ENCODE data around the gene FTCD.
"Not testable (repeated sequence)": the region's sequence is repeated elsewhere in the genome, so short reads cannot be mapped to it uniquely, and the experiment has no call there.

Gene FTCD

DNA sequence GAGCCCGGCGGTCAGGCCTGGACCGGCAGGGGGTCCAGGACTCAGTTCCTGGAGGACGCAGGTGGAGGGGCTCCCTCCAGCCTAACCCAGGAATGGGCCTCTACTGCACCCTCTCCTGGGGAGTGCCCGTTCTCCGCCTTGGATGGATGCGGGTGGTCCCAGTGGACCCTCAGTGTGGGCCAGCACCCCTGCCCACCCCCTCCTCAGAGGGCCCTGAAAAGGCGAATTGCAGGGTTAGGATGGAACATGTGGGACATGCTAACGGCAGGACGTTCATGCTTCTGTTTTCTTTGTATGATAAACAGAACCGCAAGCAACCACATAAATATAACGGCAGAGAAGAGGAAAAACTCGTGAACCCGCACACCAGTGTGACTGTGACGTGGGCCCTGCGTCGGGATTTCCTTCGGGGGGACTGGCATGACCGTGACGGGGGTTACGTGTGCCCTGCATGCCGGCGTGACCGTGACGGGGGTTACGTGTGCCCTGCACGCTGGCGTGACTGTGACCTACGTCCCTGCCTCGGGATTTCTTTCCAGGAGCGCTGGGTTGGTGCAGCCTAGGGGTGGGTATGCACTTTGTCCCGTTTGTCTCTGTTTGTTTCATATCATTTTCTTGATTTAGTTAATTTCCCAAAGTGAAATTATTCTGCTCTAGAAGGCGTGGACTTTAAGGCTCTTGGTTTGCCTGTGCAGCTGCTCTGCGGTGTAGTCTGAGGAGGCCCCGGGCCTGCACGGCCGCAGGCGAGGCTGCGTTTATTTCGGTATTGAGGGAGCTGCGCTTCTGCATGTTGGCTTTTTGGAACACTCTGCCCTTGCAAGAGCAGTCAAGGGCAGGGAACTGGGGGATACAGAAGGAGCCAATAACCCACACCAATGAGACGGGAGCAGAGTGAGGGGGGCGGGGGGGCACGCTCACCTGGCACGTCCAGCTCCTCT, 3.1 kb downstream of the FTCD start:
- DNase-seq = no peak

- no peak for DNase-seq
These were observed 4.0 kb downstream of the FTCD start for GRCh38 chr21:46151261-46151988.

DNA sequence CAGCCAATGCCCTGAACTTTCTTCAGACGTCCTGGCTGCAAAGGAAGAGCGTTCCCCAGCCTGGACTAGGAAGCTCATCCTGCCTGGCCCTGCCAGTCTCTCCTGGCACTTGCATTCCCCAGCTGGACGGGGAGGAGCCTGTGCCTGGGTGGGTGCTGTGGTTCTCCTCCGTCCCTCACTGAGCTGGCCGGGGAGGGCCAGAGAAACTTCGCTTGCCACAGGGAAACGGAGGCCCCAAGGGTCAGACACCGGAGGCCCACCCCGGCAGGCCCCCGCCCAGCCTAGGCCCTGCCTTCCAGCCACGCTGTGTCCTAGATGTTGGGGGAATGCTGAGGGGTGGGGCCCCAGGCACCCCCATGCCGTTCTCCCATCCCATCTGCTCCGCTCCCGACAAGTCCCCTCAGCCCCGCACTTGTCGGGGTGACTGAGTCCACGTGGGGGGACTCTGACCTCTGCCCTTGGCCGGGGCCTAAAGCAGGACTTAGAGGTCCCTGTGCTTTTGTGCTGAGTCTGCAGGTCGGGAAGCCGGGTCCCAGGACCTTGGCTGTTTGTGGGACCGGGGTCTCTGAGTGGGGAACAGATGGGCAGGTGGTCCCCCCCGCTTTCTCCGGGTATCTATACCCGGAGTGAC, 4.8 kb downstream of the FTCD start:
- no peak for DNase-seq

DNA sequence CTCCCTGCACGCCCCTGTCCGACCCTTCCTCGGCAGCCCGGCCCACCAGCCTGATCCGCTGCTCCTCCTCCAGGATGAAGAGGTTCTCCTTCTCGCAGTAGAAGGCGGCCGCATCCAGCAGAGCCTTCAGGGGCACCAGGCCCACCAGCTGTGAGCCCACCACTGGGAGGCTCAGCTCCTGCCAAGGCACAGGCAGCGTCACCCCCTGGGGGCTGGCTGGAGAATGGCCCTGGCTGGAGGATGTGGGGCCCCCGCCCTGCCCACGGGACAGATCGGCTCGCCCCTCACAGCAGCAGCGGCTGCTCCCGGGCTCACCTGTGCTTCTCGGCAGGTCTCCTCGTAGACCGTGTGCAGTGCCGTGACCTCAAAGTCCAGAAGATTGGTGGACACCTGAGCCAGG, 5.3 kb downstream of the FTCD start:
- DNase-seq = no peak

- DNase-seq = no peak
These were observed 6.0 kb downstream of the FTCD start for GRCh38 chr21:46149205-46149901.

GRCh38 chr21:46148106-46148505, 7.3 kb downstream of the FTCD start:
- no peak for DNase-seq

GRCh38 chr21:46147429-46147828, 8.0 kb downstream of the FTCD start:
- peak; percentile 57 for DNase-seq

DNA sequence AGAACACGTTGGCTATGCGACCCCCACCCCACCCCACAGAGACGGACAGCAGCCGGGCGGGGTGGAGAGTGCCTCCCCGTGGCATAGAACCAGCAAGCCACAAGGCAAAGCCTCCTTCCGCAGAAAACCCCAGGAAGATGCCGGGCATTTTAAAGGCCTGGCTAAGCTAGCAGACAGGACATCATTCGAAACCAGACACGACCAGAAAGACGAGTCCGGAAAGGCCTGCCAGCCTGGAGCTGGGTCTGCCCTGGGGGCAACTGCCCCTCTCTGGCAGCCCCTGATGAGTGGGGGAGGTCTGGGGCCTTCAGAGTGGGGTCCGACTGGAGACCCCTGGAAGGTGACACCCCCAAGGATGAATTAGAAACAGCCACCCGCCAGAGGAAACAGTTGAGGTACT, 8.5 kb downstream of the FTCD start:
- no peak for DNase-seq

DNA sequence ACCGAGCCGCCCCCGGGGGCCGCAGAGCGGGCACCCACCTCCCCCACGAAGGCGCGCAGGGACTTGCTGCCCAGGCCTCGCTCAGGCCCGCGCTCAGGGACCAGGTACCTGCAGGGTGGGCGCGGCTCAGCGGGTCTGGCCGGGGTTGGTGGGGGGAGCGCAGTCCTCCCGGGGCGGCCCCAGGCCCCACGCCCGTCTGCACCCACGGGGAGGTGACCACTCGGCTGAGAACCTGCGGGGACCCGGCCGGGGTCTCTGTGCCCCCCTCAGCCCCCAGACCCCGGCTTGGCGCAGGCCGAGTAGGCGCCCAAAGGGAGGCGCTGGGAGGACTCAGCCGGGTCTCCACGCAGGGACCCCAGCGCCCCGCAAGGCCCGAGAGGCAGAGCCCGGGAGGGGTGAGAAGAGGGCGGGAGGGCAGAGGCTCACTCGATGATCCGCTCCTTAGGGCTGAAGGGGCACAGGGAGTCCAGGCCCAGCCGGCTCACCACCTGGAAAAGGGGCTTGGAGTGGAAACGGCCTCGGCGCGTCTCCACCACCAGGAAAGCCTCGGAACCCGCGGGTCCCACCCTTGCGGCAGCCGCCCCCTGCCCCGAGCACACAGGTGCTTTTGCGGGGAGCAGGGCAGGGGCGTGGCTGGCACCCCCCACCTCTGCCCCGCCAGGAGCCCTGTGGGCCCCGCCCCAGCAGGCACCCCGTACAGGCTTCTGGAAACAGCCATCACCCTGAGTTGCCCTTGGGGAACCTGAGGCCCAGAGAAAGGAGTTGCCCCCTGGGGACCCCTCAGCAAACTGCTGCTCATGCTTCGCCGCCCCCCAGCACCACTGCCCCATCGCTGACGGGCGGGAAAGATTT, 9.3 kb downstream of the FTCD start:
- DNase-seq = no peak

DNA sequence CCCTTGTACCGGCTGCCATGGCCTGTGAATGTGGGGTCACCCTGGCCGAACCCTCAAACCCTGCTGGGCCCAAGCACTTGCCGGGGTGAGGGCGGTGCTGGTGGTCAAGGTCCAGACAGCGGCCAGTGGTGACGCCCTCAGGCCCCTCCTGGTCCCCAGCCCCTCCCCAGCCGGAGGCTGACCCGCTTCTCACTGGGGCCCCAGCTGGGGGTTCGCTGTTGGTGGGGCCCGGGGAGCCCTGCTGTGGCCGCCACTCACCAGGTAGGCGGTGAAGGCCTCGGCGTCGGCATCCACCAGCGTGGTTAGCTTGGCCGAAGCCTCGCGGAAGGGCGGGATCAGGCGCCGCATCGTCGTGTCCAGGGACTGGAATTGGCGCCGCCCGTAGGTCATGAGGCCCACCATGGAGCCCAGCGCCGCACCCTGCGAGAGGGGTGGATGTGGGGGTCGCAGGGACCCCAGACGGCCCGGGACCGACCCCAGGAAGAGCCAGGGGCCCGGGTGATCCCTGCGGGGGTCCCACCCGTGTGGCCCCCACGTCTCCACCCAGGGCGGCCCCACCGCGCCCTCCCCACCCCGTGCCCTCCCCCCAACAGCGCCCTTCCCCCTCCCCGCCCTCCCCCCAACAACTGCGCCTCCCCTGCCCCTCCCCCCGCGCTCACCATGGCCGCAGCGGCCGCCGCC, 10.1 kb downstream of the FTCD start:
- DNase-seq = no peak

- no peak for DNase-seq
These were observed 10.8 kb downstream of the FTCD start for GRCh38 chr21:46144464-46145070.

GRCh38 chr21:46142582-46143473, 12.6 kb downstream of the FTCD start:
- DNase-seq = peak; percentile 14

DNA sequence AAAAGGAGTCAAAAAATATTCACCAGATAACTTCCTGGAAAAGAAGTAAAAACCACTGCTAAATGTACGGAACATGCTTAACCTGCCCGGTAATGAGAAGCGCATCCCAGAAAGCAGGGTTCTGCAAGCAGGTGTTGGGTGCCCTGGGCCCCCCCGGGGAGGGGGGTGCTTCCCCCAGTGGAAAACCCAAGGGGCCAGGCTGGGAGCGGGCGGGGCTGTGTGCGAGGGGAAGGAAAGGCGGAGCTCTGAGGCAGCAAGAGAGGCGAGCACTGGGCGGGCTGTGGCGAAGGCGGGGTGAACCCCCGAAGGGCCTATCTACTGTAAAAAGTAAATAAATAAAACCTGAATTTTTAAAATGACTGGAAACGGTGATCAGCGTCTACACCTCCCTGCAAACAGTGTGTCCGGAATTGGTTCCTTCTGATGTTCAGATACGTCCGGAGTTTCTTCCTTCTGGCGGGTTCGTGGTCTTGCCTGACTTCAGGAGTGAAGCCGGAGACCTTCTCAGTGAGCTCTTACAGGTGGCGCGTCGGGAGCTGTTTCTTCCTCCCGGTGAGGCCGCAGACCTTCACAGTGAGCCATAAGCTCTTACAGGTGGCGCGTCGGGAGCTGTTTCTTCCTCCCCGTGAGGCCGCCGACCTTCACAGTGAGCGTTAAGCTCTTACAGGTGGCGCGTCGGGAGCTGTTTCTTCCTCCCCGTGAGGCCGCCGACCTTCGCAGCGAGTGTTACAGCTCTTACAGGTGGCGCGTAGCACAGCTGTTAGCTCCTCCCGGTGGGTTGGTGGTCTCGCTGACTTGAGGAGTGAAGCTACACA, 13.4 kb downstream of the FTCD start:
- no peak for DNase-seq

DNA sequence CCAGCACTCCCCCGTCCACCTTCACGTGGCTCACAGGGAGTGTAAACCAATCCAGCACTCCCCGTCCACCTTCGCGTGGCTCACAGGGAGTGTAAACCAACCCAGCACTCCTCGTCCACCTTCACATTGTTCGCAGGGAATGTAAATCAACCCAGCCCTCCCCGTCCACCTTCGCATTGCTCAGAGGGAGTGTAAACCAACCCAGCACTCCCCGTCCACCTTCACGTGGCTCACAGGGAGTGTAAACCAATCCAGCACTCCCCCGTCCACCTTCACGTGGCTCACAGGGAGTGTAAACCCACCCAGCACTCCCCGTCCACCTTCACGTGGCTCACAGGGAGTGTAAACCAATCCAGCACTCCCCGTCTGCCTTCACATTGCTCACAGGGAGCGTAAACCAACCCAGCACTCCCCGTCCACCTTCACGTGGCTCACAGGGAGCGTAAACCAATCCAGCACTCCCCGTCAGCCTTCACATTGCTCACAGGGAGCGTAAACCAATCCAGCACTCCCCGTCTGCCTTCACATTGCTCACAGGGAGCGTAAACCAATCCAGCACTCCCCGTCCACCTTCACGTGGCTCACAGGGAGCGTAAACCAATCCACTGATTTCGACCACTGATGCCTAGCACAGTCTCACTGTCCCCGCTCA, 14.9 kb downstream of the FTCD start:
- not testable (repeated sequence) for DNase-seq

DNA sequence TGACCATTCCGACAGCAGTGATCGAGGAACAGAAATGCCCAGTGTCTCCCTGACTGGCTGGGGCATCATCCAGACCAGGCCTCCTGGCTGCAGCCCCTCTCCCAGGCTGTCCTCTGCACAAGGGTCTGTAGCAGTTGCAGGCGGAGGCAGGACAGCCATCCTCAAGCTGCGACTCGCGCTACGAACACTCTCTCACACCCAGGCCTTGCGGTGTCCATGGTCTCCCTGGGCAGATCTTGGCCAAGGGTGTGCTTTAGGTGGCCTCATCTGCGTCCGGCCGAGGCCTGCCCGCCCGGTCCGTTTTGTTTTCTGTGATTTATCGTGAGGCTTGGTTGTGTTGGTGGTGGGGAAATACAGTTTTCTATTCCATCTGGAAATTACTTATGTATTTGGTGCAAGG, 15.7 kb downstream of the FTCD start:
- no peak for DNase-seq

DNA sequence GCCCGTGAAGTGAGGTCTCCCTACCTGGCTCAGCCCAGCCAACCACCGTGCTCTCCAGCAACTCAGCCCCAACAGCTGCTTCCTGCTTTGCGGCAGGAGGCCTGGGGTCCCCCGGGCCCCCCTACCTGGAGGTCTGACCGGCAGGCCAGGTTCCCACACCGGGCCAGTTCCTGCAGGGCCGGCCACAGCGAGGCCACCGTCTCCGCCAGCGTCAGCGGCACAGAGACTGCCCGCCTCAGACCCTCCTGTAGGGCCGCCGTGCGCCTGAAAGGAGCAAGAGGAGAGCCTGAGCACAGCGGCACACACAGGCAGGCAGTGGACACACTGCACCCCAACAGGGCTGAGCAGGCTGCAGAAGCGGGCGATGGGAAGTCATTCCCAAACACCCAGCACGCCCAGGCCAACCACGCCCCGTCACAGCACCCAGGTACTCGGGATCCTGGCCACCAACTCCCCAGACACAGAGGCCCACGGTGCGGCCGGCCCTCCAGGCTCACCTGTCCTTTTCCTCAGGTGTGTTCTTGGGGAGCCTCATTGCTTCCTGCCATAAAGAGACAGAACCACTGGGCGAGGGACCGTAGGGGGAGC, 16.9 kb downstream of the FTCD start:
- DNase-seq = no peak

- DNase-seq = no peak
These were observed 17.5 kb downstream of the FTCD start for GRCh38 chr21:46137908-46138307.

DNA sequence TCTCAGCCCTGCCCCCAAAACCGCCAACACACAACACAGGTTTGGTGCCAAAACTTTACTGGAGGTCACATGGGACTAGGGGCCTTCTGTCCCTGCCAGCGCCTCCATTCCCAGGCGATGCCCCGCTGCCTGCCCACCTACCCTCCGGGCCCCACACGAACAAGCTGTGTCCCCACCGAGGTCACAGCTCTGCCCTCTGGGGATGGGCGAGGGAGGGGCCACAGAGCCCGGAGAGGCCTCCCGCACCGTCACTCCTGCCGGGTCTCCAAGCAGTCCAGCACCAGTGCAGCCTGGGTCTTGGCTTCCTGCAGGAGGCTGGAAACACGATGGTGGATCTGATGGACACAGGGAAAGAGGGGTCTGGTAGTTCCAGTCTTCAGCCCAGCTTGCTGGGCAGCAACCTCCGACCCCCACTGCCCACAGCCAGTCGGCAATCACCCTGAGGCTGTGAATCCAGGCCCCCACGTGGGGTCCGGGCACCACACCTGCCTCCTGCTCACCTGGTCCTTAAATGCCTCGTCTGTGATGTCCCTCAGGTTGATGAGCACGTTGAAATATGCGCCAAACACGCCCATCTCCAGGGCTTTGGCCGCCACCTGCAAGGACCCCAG, 18.5 kb downstream of the FTCD start:
- no peak for DNase-seq
